Heart left ventricle (tissue), 16 donors: ENCODE results near the gene KRTAP24-1. TPM values are rescaled to one million over a fixed set of nuclear protein-coding genes. Genes with fewer than 3 reads are reported as not detected.

Experiments used
- ATAC-seq, 4 donors: fragments of 200-7000 bp; cut with Tn5 transposase; one replicate each; pipeline ENCODE4 v1.9.1; 2020 to 2022; ENCODE audit warnings: moderate library complexity in 4 of 4, mild to moderate bottlenecking in 3 of 4, moderate number of reproducible peaks in 1 of 4
- DNase-seq, 5 donors: peaks; one replicate each; pipeline ENCODE4 v3.0.0-alpha.2; 2020
- H3K27ac ChIP-seq, 12 donors: fragments of 200-600 bp; sonication (generic) in 4 of 12; one replicate each; pipeline versions ENCODE4 v1.5.0 to v1.8.0; 2016 to 2022; ENCODE audit warnings: mild to moderate bottlenecking in 2 of 12
- H3K27me3 ChIP-seq, 9 donors: fragments of 200-600 bp; sonication (generic) in 2 of 9; one replicate each; pipeline versions ENCODE4 v1.5.1 to v1.8.0; 2016 to 2022; ENCODE audit warnings: mild to moderate bottlenecking in 3 of 9
- H3K36me3 ChIP-seq, 9 donors: fragments of 200-600 bp; sonication (generic) in 2 of 9; one replicate each; pipeline versions ENCODE4 v1.5.0 to v1.8.0; 2018 to 2022; ENCODE audit warnings: mild to moderate bottlenecking in 2 of 9
- H3K4me1 ChIP-seq, 12 donors: fragments of 200-600 bp; sonication (generic) in 4 of 12; one replicate each; pipeline versions ENCODE4 v1.5.0 to v1.8.0; 2016 to 2022; ENCODE audit warnings: mild to moderate bottlenecking in 3 of 12
- H3K4me3 ChIP-seq, 12 donors: fragments of 200-600 bp; sonication (generic) in 4 of 12; one replicate each; pipeline versions ENCODE4 v1.5.0 to v1.8.0; 2017 to 2022; ENCODE audit warnings: mild to moderate bottlenecking in 9 of 12, moderate library complexity in 4 of 12
- H3K9me3 ChIP-seq, 12 donors: fragments of 200-600 bp; sonication (generic) in 4 of 12; one replicate each; pipeline versions ENCODE4 v1.5.0 to v1.8.0; 2016 to 2022; ENCODE audit warnings: mild to moderate bottlenecking in 1 of 12
- CTCF ChIP-seq, 12 donors: fragments of 200-600 bp; sonication (generic) in 4 of 12; IDR thresholded peaks; one replicate each; pipeline versions ENCODE4 v1.5.0 to v1.8.0; 2018 to 2022; ENCODE audit warnings: antibody characterized with exemption in 12 of 12, mild to moderate bottlenecking in 5 of 12
- POLR2A ChIP-seq, 2 donors: fragments of 450-650 bp; IDR thresholded peaks; one replicate each; pipeline ENCODE4 v1.6.1; 2017; ENCODE audit warnings: antibody characterized with exemption in 2 of 2, mild to moderate bottlenecking in 2 of 2, moderate library complexity in 2 of 2
- WGBS, 4 donors: extraction: QIAGEN DNeasy Blood & Tissue Kit in 2 of 4; methylation state at CpG; one replicate each; pipeline versions ENCODE4 v1.1.5 to v1.1.7; 2013 to 2018; 5-methylcytosine and 5-hydroxymethylcytosine counted together
- intact Hi-C, 10 donors: fragments of 100-400 bp; cut with DNase I; formaldehyde crosslinking; loops; one replicate each; pipeline versions ENCODE4 v1.11.1 to v1.14.2; 2022
- long read RNA-seq, 3 donors: library from polyadenylated mRNA; unstranded; transcript quantifications; one replicate each; pipeline ENCODE4 v2.0.0, GENCODE V29; 2020 to 2021
- polyA plus RNA-seq, 2 donors: library from polyadenylated mRNA; stranded (reverse); fragments of 200-250 nt; gene quantifications; one replicate each; pipeline ENCODE4 v1.2.3, GENCODE V29; 2013
- total RNA-seq, 9 donors: library from RNA; depleted of rRNA in 2 of 9; stranded (reverse); fragments of >200 nt in 2 of 9; fragmentation: NEBNext Ultra II Directional in 3 of 9; extraction: Animal tissue kit (Norgen Biotek cat#: 25700) in 3 of 9; gene quantifications; one replicate each; pipeline versions ENCODE4 v1.1.0 to v1.2.4, GENCODE V29; 2016 to 2023
- donor health status: ischemic (EF 13 %, LVEDD 7.1; RV severe dilation, severe dysfunction).
- donor health status: healthy with polysubstance abuse.
- donor health status: DM: no; HTN: yes; CAD: no.
- donor health status: DM: no; HTN: no; CAD: no.
- donor health status: ischemic (EF 25% LVEDD 6.9; RV normal size, moderate dysfunction).
- donor health status: ischemic (EF 25% LVEDD 5.7; RV mildly dilated, moderate dysfunction).
- donor health status: healthy.
- donor health status: DM: yes; HTN: yes; CAD: no.
- donor health status: ischemic (EF 35%, LVEDD 5.7; RV mildly dilated, moderate dysfunction).
- donor health status: nonischemic (EF 11% LVEDD 7.7; RV severe dilation, severe dysfunction).
- donor health status: DM: yes; HTN: yes; CAD: no.
- donor health status: PGD.
- donor health status: ischemic (EF 29% LVEDD 5.4; RV normal size, mild dysfunction).
- donor health status: nonischemic (EF 23%, LVEDD 6.1; RV moderate dilation, normal function).

KRTAP24-1 gene
- total RNA-seq (not detected), polyA plus RNA-seq (not detected)
- long read RNA-seq, donor 1: 0 reads
- long read RNA-seq, donor 2: 0 reads
- long read RNA-seq, donor 3: 0 reads

- WGBS, 4 donors: 50 to 64% (median 56%) methylated on average over 3 of the region's 3 CpGs
- Histone ChIP-seq H3K9me3 (peaks cover 0 to 3% (median 0%) of the 10 kb centered on the region in 12 donors), H3K27ac (no peak within 1 kb of the TSS), H3K4me3 (no peak within 1 kb of the TSS), H3K27me3 (no peaks in the 10 kb centered on the region), H3K36me3 (no peaks in the 10 kb centered on the region), H3K4me1 (no peaks in the 10 kb centered on the region)
- TF ChIP-seq CTCF (IDR thresholded peaks at IDR 0.05) (no peak), POLR2A (IDR thresholded peaks at IDR 0.05) (no peak)
- intact Hi-C loops: no loop called here
- ATAC-seq (no peak), DNase-seq (no peak)
Observed at GRCh38 chr21:30282850-30283249, at the start of gene KRTAP24-1. TSS of gene KRTAP24-1 (minus strand) at chr21:30282950. CDS start at chr21:30282932, 18 bp downstream.

GRCh38 chr21:30329203-30329875, 46.6 kb upstream of the KRTAP24-1 start:
- Histone ChIP-seq H3K36me3 (no peaks in the 10 kb centered on the region), H3K4me3 (no peak overlapping the region), H3K9me3 (peaks cover 0 to 20% (median 4%) of the 10 kb centered on the region in 12 donors), H3K4me1 (no peaks in the 10 kb centered on the region), H3K27me3 (no peaks in the 10 kb centered on the region), H3K27ac (no peak overlapping the region)
- no peak for ATAC-seq
- TF ChIP-seq CTCF (IDR thresholded peaks at IDR 0.05): no peak
- no peak for TF ChIP-seq POLR2A (IDR thresholded peaks at IDR 0.05)
- intact Hi-C loops: no loop called here
- WGBS, 4 donors: 68 to 88% (median 78%) methylated on average over 4 of the region's 4 CpGs
- no peak for DNase-seq

GRCh38 chr21:30326390-30326789, 43.6 kb upstream of the KRTAP24-1 start:
- TF ChIP-seq POLR2A (IDR thresholded peaks at IDR 0.05) (no peak), CTCF (IDR thresholded peaks at IDR 0.05) (no peak)
- intact Hi-C loops: no loop called here

GRCh38 chr21:30320215-30320614, 37.5 kb upstream of the KRTAP24-1 start, which contains the start of gene KRTAP26-1:
TSS of gene KRTAP26-1 (minus strand) at chr21:30320315. CDS start at chr21:30320035, 280 bp downstream.
- H3K9me3 ChIP-seq: no peaks in the 10 kb centered on the region
- no peak for ATAC-seq
- H3K27ac ChIP-seq: no peak within 1 kb of the TSS
- peaks cover 0 to under 1% (median 0%) of the 10 kb centered on the region in 9 donors for H3K27me3 ChIP-seq
- intact Hi-C loops: no loop called here
- WGBS, 4 donors: 85 to 94% (median 91%) methylated on average over 2 of the region's 2 CpGs
- H3K4me1 ChIP-seq: no peaks in the 10 kb centered on the region
- no peaks in the 10 kb centered on the region for H3K36me3 ChIP-seq
- no peak for TF ChIP-seq POLR2A (IDR thresholded peaks at IDR 0.05)
- no peak for TF ChIP-seq CTCF (IDR thresholded peaks at IDR 0.05)
- H3K4me3 ChIP-seq: no peak within 1 kb of the TSS
- DNase-seq: no peak

More at GRCh38 chr21:30326390-30326789, 43.6 kb upstream of the KRTAP24-1 start:
- ATAC-seq (no peak), DNase-seq (no peak)
- Histone ChIP-seq H3K4me1 (no peaks in the 10 kb centered on the region), H3K36me3 (no peaks in the 10 kb centered on the region), H3K9me3 (peaks cover 0 to 20% (median 4%) of the 10 kb centered on the region in 12 donors), H3K27me3 (no peaks in the 10 kb centered on the region), H3K27ac (no peak overlapping the region), H3K4me3 (no peak overlapping the region)
